Activated CD4-positive, alpha-beta T cell treated with anti-CD3 and anti-CD28 coated beads for 36 hours (primary cell): ENCODE data around the gene CDYL. TPM values are rescaled to one million over a fixed set of nuclear protein-coding genes. Genes with fewer than 3 reads are reported as not detected.
A peak's percentile ranks its signal among the peaks of the same experiment; 100 is the strongest.

Experiments
- ATAC-seq: fragments of 200-7000 bp; cut with Tn5 transposase; one replicate; pipeline ENCODE4 v1.10.0; 2021; ENCODE audit warnings: mild to moderate bottlenecking, moderate library complexity
- CTCF ChIA-PET: fragments of 350-600 bp; sonication (Branson Sonifier 250); formaldehyde crosslinking; loops from one replicate; lab custom pipeline; 2021; ENCODE audit warnings: antibody characterized with exemption; lab: Charles Lee
- POLR2A ChIA-PET: fragments of 350-600 bp; sonication (Branson Sonifier 250); formaldehyde crosslinking; loops from one replicate; lab custom pipeline; 2021; ENCODE audit warnings: antibody characterized with exemption, inconsistent platforms; lab: Charles Lee
- DNase-seq: peaks from one replicate; pipeline ENCODE4 v3.0.0-alpha.2; 2020
- H3K27ac Mint-ChIP-seq: one replicate; pipeline ENCODE4 v1.8.0; 2021; ENCODE audit warnings: mixed read lengths
- H3K27me3 Mint-ChIP-seq: one replicate; pipeline ENCODE4 v1.8.0; 2021; ENCODE audit warnings: mixed read lengths
- H3K36me3 Mint-ChIP-seq: one replicate; pipeline ENCODE4 v1.8.0; 2021; ENCODE audit warnings: low read depth, mixed read lengths
- H3K4me1 Mint-ChIP-seq: one replicate; pipeline ENCODE4 v1.8.0; 2021; ENCODE audit warnings: mixed read lengths
- H3K4me3 Mint-ChIP-seq: one replicate; pipeline ENCODE4 v1.8.0; 2021; ENCODE audit warnings: mild to moderate bottlenecking, moderate library complexity, mixed read lengths
- H3K9me3 Mint-ChIP-seq: one replicate; pipeline ENCODE4 v1.8.0; 2021; ENCODE audit warnings: low read depth, mixed read lengths
- intact Hi-C, 2 experiments: fragments of 100-400 bp; cut with DNase I in 1 of 2; cut with micrococcal nuclease in 1 of 2; formaldehyde crosslinking; loops; one replicate each; pipeline versions ENCODE4 v1.14.2 to v1.15.1; 2022 to 2024; cut with DNase I, micrococcal nuclease
- total RNA-seq, 2 experiments: library from RNA; stranded (reverse); gene quantifications; one replicate each; pipeline ENCODE4 v1.2.3, GENCODE V29; 2021

Gene CDYL
- total RNA-seq, 2 experiments from 2014 or later = 22.1 to 33.7 TPM

- peaks cover 16% of the 10 kb centered on the region for H3K36me3 Mint-ChIP-seq
- intact Hi-C loops = no loop called here
- H3K9me3 Mint-ChIP-seq = no peaks in the 10 kb centered on the region
- H3K4me3 Mint-ChIP-seq = no peak overlapping the region
- H3K27ac Mint-ChIP-seq = no peak overlapping the region
- ChIA-PET CTCF (interaction anchor here (0.6 to 1.5 kb wide), 2 partner anchors 9 to 118 kb away, joined by 3 to 5 read pairs; no protein-coding TSS in a partner anchor), POLR2A (no interaction called here)
- no peaks in the 10 kb centered on the region for H3K27me3 Mint-ChIP-seq
- no peak for ATAC-seq
- peaks cover 33% of the 10 kb centered on the region for H3K4me1 Mint-ChIP-seq
- DNase-seq = no peak
Measured at GRCh38 chr6:4908062-4908461, 131.9 kb downstream of the CDYL start.

- Mint-ChIP-seq H3K27me3 (no peaks in the 10 kb centered on the region), H3K4me1 (peaks cover 40% of the 10 kb centered on the region), H3K27ac (no peak overlapping the region), H3K36me3 (peaks cover 20% of the 10 kb centered on the region), H3K9me3 (no peaks in the 10 kb centered on the region), H3K4me3 (no peak overlapping the region)
- DNase-seq = no peak
- ChIA-PET CTCF (interaction anchor here (1.5 kb wide), 1 partner anchor 8 kb away, joined by 5 read pairs; no protein-coding TSS in a partner anchor), POLR2A (no interaction called here)
- ATAC-seq = no peak
- intact Hi-C loops = no loop called here
Measured at GRCh38 chr6:4909063-4909706, 133.0 kb downstream of the CDYL start.

GRCh38 chr6:4910037-4910760, 134.0 kb downstream of the CDYL start:
- Mint-ChIP-seq H3K27me3 (no peaks in the 10 kb centered on the region), H3K4me3 (no peak overlapping the region), H3K4me1 (peaks cover 50% of the 10 kb centered on the region), H3K9me3 (no peaks in the 10 kb centered on the region), H3K36me3 (peaks cover 20% of the 10 kb centered on the region), H3K27ac (no peak overlapping the region)
- ATAC-seq = no peak
- POLR2A ChIA-PET = no interaction called here
- CTCF ChIA-PET = no interaction called here
- intact Hi-C loops = no loop called here
- DNase-seq = no peak

- POLR2A ChIA-PET = no interaction called here
- CTCF ChIA-PET = interaction anchor here (1.3 kb wide), 1 partner anchor 16 kb away, joined by 3 read pairs; no protein-coding TSS in a partner anchor
- Mint-ChIP-seq H3K4me1 (peaks cover 51% of the 10 kb centered on the region), H3K27me3 (no peaks in the 10 kb centered on the region), H3K36me3 (peaks cover 22% of the 10 kb centered on the region), H3K4me3 (no peak overlapping the region), H3K27ac (no peak overlapping the region), H3K9me3 (no peaks in the 10 kb centered on the region)
- DNase-seq = no peak
- intact Hi-C loops = no loop called here
- no peak for ATAC-seq
Measured at GRCh38 chr6:4912559-4912958, 136.4 kb downstream of the CDYL start.

GRCh38 chr6:4913705-4914419, 137.7 kb downstream of the CDYL start:
- ChIA-PET CTCF (interaction anchor here (1.0 kb wide), 1 partner anchor 14 kb away, joined by 3 read pairs; no protein-coding TSS in a partner anchor), POLR2A (no interaction called here)
- peaks cover 53% of the 10 kb centered on the region for H3K4me1 Mint-ChIP-seq
- intact Hi-C loops = no loop called here
- ATAC-seq (no peak), DNase-seq (no peak)
- H3K36me3 Mint-ChIP-seq = peaks cover 18% of the 10 kb centered on the region
- H3K9me3 Mint-ChIP-seq = no peaks in the 10 kb centered on the region
- H3K27ac Mint-ChIP-seq = no peak overlapping the region
- H3K27me3 Mint-ChIP-seq = no peaks in the 10 kb centered on the region
- no peak overlapping the region for H3K4me3 Mint-ChIP-seq

- Mint-ChIP-seq H3K27ac (no peak overlapping the region), H3K4me3 (no peak overlapping the region), H3K9me3 (no peaks in the 10 kb centered on the region), H3K36me3 (peaks cover 15% of the 10 kb centered on the region), H3K27me3 (no peaks in the 10 kb centered on the region), H3K4me1 (peaks cover 53% of the 10 kb centered on the region)
- intact Hi-C loops = no loop called here
- CTCF ChIA-PET = interaction anchor here (0.5 to 1.0 kb wide), 3 partner anchors 11 to 27 kb away, joined by 3 read pairs; no protein-coding TSS in a partner anchor
- ATAC-seq (peak; percentile 70), DNase-seq (peak; percentile 25)
- POLR2A ChIA-PET = no interaction called here
Measured at GRCh38 chr6:4914420-4915159, 138.4 kb downstream of the CDYL start.

- Mint-ChIP-seq H3K27ac (peak overlapping the region; percentile 62), H3K4me1 (peaks cover 51% of the 10 kb centered on the region), H3K4me3 (no peak overlapping the region), H3K27me3 (no peaks in the 10 kb centered on the region), H3K9me3 (no peaks in the 10 kb centered on the region), H3K36me3 (peaks cover 8% of the 10 kb centered on the region)
- ATAC-seq = peak; percentile 60
- intact Hi-C loops = no loop called here
- no peak for DNase-seq
- POLR2A ChIA-PET = no interaction called here
- CTCF ChIA-PET = interaction anchor here (1.2 to 1.4 kb wide), 3 partner anchors 9 to 23 kb away, joined by 3 to 5 read pairs (median 3); no protein-coding TSS in a partner anchor
Measured at GRCh38 chr6:4916954-4917561, 140.9 kb downstream of the CDYL start.

GRCh38 chr6:4920914-4921410, 144.8 kb downstream of the CDYL start:
- no peaks in the 10 kb centered on the region for H3K9me3 Mint-ChIP-seq
- peaks cover 4% of the 10 kb centered on the region for H3K36me3 Mint-ChIP-seq
- no peak for ATAC-seq
- H3K27ac Mint-ChIP-seq = no peak overlapping the region
- intact Hi-C loops = no loop called here
- H3K27me3 Mint-ChIP-seq = no peaks in the 10 kb centered on the region
- ChIA-PET CTCF (interaction anchor here (0.6 to 0.8 kb wide), 2 partner anchors 8 to 670 kb away, joined by 3 read pairs; no protein-coding TSS in a partner anchor), POLR2A (no interaction called here)
- H3K4me1 Mint-ChIP-seq = peaks cover 39% of the 10 kb centered on the region
- H3K4me3 Mint-ChIP-seq = no peak overlapping the region
- no peak for DNase-seq

GRCh38 chr6:4922488-4923037, 146.4 kb downstream of the CDYL start:
- Mint-ChIP-seq H3K4me1 (peaks cover 23% of the 10 kb centered on the region), H3K36me3 (peaks cover 3% of the 10 kb centered on the region), H3K27ac (no peak overlapping the region), H3K27me3 (no peaks in the 10 kb centered on the region), H3K9me3 (no peaks in the 10 kb centered on the region), H3K4me3 (no peak overlapping the region)
- CTCF ChIA-PET = no interaction called here
- intact Hi-C loops = no loop called here
- POLR2A ChIA-PET = no interaction called here
- ATAC-seq (no peak), DNase-seq (no peak)

- Mint-ChIP-seq H3K4me1 (peaks cover 22% of the 10 kb centered on the region), H3K9me3 (no peaks in the 10 kb centered on the region), H3K27ac (no peak overlapping the region), H3K4me3 (no peak overlapping the region), H3K27me3 (no peaks in the 10 kb centered on the region), H3K36me3 (peaks cover 3% of the 10 kb centered on the region)
- ATAC-seq (no peak), DNase-seq (no peak)
- POLR2A ChIA-PET = no interaction called here
- intact Hi-C loops = no loop called here
- CTCF ChIA-PET = no interaction called here
Measured at GRCh38 chr6:4923081-4923480, 146.9 kb downstream of the CDYL start.
